Nephron progenitor cell (in vitro differentiated cells): ENCODE measurements around the gene DDX1.

Source experiments
- DNase-seq: peaks from one replicate; pipeline ENCODE4 v3.0.0; 2021
- H3K27ac Mint-ChIP-seq: 2 replicates; pipeline ENCODE4 v1.8.0; 2021; ENCODE audit warnings: mild to moderate bottlenecking, moderate library complexity, mixed read lengths
- H3K27me3 Mint-ChIP-seq: 2 replicates; pipeline ENCODE4 v1.8.0; 2021; ENCODE audit warnings: mild to moderate bottlenecking, low read depth, mixed read lengths; ENCODE audit not compliant: poor library complexity
- H3K36me3 Mint-ChIP-seq: 2 replicates; pipeline ENCODE4 v1.8.0; 2021; ENCODE audit warnings: low read depth, mixed read lengths
- H3K4me1 Mint-ChIP-seq: 2 replicates; pipeline ENCODE4 v1.8.0; 2021; ENCODE audit warnings: mixed read lengths
- H3K4me3 Mint-ChIP-seq: 2 replicates; pipeline ENCODE4 v1.8.0; 2021; ENCODE audit warnings: mild to moderate bottlenecking, moderate library complexity, mixed read lengths
- H3K9me3 Mint-ChIP-seq: 2 replicates; pipeline ENCODE4 v1.8.0; 2021; ENCODE audit warnings: mild to moderate bottlenecking, moderate library complexity, mixed read lengths
- TF ChIP-seq, protein P1 (sequence below): fragments of 200-600 bp; sonication (generic); IDR thresholded peaks from 2 replicates; pipeline ENCODE4 v1.5.0; 2021; ENCODE audit warnings: antibody characterized with exemption

DDX1 gene

DNA sequence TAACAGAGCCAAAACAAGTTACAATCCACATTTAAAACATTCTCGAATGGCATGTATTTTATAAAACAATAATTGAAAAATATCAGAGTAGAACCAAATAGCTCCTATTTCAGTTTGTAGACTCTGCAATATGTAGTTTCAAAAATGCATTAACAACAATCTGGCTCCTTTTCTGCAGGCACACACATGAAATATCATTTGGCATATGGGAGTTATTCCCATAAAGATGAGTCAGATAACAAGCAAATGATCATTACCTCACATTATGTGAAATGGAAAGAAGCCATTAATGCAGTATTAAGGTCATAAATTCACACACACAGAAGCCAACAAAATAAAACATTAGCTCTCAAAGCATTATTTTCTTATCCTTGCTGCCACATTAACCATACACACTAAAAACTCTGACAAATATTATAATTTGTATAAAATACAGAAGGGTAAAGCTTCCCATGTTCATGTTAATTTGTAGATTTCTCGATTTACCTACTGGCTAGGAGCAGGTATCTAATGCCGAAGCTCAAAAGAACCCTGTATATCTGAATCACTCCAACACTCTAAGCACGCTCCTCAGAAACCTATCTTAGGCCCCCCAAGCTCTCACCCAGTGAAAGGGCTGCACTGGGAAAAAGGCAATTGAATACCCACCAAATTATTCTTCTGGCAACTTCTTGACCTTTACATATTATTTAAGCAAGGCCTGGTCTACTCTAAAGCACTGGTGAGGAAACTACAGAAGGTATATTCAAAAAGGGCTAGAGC, 44.4 kb upstream of the DDX1 start:
- no peaks in the 10 kb centered on the region for H3K4me1 Mint-ChIP-seq
- H3K27ac Mint-ChIP-seq: no peak overlapping the region
- no peak for DNase-seq

DNA sequence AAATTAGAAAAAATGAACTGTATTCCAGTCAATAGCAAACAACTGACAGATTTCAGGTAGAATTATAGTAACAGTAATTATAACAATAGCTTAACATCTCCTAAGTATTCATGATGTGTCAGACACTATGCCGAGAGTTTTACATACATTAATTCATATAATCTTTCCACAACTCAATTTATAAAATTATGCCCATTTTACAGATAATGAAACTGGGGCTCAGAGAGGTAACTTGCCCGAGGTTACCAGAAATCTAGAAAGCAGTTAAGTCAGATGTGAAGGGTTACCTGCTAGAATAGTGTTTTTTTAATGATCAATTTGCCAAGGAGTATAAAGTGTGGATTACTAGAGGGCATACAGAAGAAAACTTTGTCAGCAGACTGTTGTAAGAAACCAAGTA, 42.7 kb upstream of the DDX1 start:
- H3K27ac Mint-ChIP-seq: no peak overlapping the region
- no peak for DNase-seq
- H3K36me3 Mint-ChIP-seq: peaks cover 77% of the 10 kb centered on the region
- H3K27me3 Mint-ChIP-seq: no peaks in the 10 kb centered on the region
- H3K4me3 Mint-ChIP-seq: no peak overlapping the region
- H3K9me3 Mint-ChIP-seq: peaks cover 3% of the 10 kb centered on the region
- TF ChIP-seq, protein P1, sequence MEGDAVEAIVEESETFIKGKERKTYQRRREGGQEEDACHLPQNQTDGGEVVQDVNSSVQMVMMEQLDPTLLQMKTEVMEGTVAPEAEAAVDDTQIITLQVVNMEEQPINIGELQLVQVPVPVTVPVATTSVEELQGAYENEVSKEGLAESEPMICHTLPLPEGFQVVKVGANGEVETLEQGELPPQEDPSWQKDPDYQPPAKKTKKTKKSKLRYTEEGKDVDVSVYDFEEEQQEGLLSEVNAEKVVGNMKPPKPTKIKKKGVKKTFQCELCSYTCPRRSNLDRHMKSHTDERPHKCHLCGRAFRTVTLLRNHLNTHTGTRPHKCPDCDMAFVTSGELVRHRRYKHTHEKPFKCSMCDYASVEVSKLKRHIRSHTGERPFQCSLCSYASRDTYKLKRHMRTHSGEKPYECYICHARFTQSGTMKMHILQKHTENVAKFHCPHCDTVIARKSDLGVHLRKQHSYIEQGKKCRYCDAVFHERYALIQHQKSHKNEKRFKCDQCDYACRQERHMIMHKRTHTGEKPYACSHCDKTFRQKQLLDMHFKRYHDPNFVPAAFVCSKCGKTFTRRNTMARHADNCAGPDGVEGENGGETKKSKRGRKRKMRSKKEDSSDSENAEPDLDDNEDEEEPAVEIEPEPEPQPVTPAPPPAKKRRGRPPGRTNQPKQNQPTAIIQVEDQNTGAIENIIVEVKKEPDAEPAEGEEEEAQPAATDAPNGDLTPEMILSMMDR: no peak
- peaks cover 3% of the 10 kb centered on the region for H3K4me1 Mint-ChIP-seq

More for the DNA sequence above, 44.4 kb upstream of the DDX1 start:
- peaks cover 77% of the 10 kb centered on the region for H3K36me3 Mint-ChIP-seq
- TF ChIP-seq, protein P1: no peak
- no peaks in the 10 kb centered on the region for H3K27me3 Mint-ChIP-seq
- no peak overlapping the region for H3K4me3 Mint-ChIP-seq
- peaks cover 14% of the 10 kb centered on the region for H3K9me3 Mint-ChIP-seq

DNA sequence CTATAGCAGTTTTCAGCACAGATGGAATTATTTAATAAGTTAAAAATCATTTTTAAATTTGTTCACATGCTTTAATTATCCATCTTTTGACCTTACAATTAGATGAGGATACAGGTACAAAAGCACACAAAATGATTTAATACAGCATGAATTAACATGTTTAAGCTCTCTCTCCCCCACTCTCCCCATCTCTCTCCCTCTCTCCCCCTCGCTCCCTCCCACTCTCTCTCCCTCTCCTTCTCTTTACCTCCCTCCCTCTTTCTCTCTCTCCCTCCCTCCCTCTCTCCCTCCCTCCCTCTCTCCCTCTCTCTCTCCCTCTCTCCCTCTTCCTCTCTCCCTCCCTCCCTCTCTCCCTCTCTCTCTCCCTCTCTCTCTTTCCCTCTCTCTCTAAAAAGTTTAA, 38.1 kb upstream of the DDX1 start:
- H3K9me3 Mint-ChIP-seq: no peaks in the 10 kb centered on the region
- H3K4me3 Mint-ChIP-seq: no peak overlapping the region
- no peaks in the 10 kb centered on the region for H3K27me3 Mint-ChIP-seq
- peaks cover 55% of the 10 kb centered on the region for H3K36me3 Mint-ChIP-seq
- no peak for DNase-seq
- peak overlapping the region; percentile 85 for H3K27ac Mint-ChIP-seq
- TF ChIP-seq, protein P1: no peak
- H3K4me1 Mint-ChIP-seq: peaks cover 26% of the 10 kb centered on the region

DNA sequence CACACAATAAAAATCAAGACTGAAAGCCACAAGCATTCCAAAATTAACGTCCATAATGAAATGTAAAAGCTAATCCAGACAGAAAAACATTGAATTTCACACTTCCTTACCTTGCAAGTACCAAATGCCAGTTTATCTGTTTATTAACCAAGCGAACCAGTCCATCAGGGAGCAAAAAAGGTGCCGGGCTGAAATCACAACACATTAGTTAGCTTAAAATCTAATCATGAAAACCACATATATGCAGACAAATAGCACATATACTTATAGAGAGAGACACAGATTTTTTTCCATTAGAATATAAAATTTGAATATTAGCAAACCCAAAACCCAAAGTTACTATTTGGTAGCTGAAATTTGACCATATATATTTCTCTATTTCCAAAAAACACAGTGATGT, 37.7 kb upstream of the DDX1 start:
- no peaks in the 10 kb centered on the region for H3K27me3 Mint-ChIP-seq
- H3K27ac Mint-ChIP-seq: peak overlapping the region; percentile 85
- H3K4me3 Mint-ChIP-seq: no peak overlapping the region
- no peaks in the 10 kb centered on the region for H3K9me3 Mint-ChIP-seq
- peaks cover 51% of the 10 kb centered on the region for H3K36me3 Mint-ChIP-seq
- no peak for DNase-seq
- H3K4me1 Mint-ChIP-seq: peaks cover 28% of the 10 kb centered on the region
- TF ChIP-seq, protein P1: no peak

DNA sequence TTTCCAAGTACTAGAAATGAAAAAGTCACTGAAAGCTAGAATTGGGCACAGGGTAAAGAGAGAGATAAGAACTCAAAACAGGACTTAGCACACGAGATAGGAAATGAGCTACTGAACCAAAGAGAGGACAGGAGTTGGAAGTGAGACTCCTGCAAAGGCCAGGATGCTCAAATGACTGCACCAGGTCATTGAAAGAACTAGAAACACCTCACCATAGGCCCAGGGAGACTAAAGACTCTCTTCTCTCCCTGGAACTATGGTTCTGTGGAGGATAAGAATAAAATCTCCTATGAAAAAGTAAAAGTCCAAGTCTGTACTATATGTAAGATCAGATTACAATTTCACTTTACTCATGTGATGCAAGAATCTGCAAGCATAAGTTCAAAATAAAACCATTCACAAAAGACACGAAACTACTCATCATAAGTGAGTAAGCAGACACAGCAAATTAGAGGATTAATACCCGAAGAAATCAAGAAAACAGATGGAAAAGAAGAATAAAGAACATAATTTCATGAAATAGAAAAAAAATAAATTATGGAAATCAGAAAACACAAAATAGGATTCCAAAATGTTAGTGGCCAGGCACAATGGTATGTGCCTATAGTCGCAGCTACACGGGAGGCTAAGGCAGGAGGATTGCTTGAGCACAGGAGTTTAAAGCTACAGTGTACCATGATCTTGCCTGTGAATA, 37.0 kb upstream of the DDX1 start:
- no peaks in the 10 kb centered on the region for H3K9me3 Mint-ChIP-seq
- H3K27ac Mint-ChIP-seq: peak overlapping the region; percentile 78
- peaks cover 36% of the 10 kb centered on the region for H3K4me1 Mint-ChIP-seq
- TF ChIP-seq, protein P1: no peak
- no peaks in the 10 kb centered on the region for H3K27me3 Mint-ChIP-seq
- H3K36me3 Mint-ChIP-seq: peaks cover 46% of the 10 kb centered on the region
- DNase-seq: no peak
- H3K4me3 Mint-ChIP-seq: no peak overlapping the region
